Stimulated activated effector memory CD8-positive, alpha-beta T cell treated with anti-CD3 and anti-CD28 coated beads, Interleukin-12 subunit alpha, Interleukin-12 subunit beta, amount 100 ng/mL, for 72 hours (primary cell): ENCODE results near the gene ZNF862.

Source experiments
- ATAC-seq: fragments of 150-1000 bp; cut with Tn5 transposase; 2 replicates; pipeline ENCODE4 v1.10.0; 2021
- DNase-seq, 2 donors: peaks; one replicate each; pipeline ENCODE4 v3.0.0; 2021 to 2022; ENCODE audit warnings: low spot score in 2 of 2
- H3K27ac Mint-ChIP-seq: one replicate; pipeline ENCODE4 v1.8.0; 2022; ENCODE audit warnings: mild to moderate bottlenecking, mixed read lengths
- H3K36me3 Mint-ChIP-seq: one replicate; pipeline ENCODE4 v1.8.0; 2022; ENCODE audit warnings: mild to moderate bottlenecking, mixed read lengths
- H3K4me1 Mint-ChIP-seq: one replicate; pipeline ENCODE4 v1.8.0; 2022; ENCODE audit warnings: mixed read lengths
- H3K4me3 Mint-ChIP-seq: one replicate; pipeline ENCODE4 v1.8.0; 2022; ENCODE audit warnings: mild to moderate bottlenecking, mixed read lengths
- H3K9me3 Mint-ChIP-seq: one replicate; pipeline ENCODE4 v1.8.0; 2022; ENCODE audit warnings: mixed read lengths

Gene ZNF862

GRCh38 chr7:149817836-149818535, 20.2 kb upstream of the ZNF862 start:
- ATAC-seq (no peak), DNase-seq (no peak)
- Mint-ChIP-seq H3K4me3 (no peak overlapping the region), H3K4me1 (peaks cover 6% of the 10 kb centered on the region), H3K27ac (no peak overlapping the region), H3K36me3 (no peaks in the 10 kb centered on the region), H3K9me3 (no peaks in the 10 kb centered on the region)

- DNase-seq (no peak), ATAC-seq (no peak)
- Mint-ChIP-seq H3K36me3 (no peaks in the 10 kb centered on the region), H3K9me3 (no peaks in the 10 kb centered on the region), H3K4me3 (no peak overlapping the region), H3K27ac (no peak overlapping the region), H3K4me1 (peaks cover 2% of the 10 kb centered on the region)
Measured at GRCh38 chr7:149818536-149818840, 19.7 kb upstream of the ZNF862 start.

GRCh38 chr7:149819141-149819960, 18.8 kb upstream of the ZNF862 start:
- no peak overlapping the region for H3K27ac Mint-ChIP-seq
- no peaks in the 10 kb centered on the region for H3K9me3 Mint-ChIP-seq
- H3K4me3 Mint-ChIP-seq = no peak overlapping the region
- no peak for ATAC-seq
- H3K4me1 Mint-ChIP-seq = no peaks in the 10 kb centered on the region
- DNase-seq = no peak
- no peaks in the 10 kb centered on the region for H3K36me3 Mint-ChIP-seq

- no peaks in the 10 kb centered on the region for H3K36me3 Mint-ChIP-seq
- H3K27ac Mint-ChIP-seq = no peak overlapping the region
- H3K9me3 Mint-ChIP-seq = no peaks in the 10 kb centered on the region
- H3K4me1 Mint-ChIP-seq = no peaks in the 10 kb centered on the region
- ATAC-seq = no peak
- H3K4me3 Mint-ChIP-seq = no peak overlapping the region
- no peak for DNase-seq
Measured at GRCh38 chr7:149819961-149820340, 18.2 kb upstream of the ZNF862 start.

GRCh38 chr7:149820622-149821190, 17.5 kb upstream of the ZNF862 start:
- Mint-ChIP-seq H3K36me3 (no peaks in the 10 kb centered on the region), H3K27ac (no peak overlapping the region), H3K9me3 (no peaks in the 10 kb centered on the region), H3K4me1 (no peaks in the 10 kb centered on the region), H3K4me3 (no peak overlapping the region)
- ATAC-seq (no peak), DNase-seq (no peak)

- no peaks in the 10 kb centered on the region for H3K9me3 Mint-ChIP-seq
- H3K4me1 Mint-ChIP-seq = no peaks in the 10 kb centered on the region
- DNase-seq = no peak
- H3K4me3 Mint-ChIP-seq = no peak overlapping the region
- no peak overlapping the region for H3K27ac Mint-ChIP-seq
- H3K36me3 Mint-ChIP-seq = no peaks in the 10 kb centered on the region
- no peak for ATAC-seq
Measured at GRCh38 chr7:149821191-149822148, 16.7 kb upstream of the ZNF862 start.

GRCh38 chr7:149822353-149822943, 15.7 kb upstream of the ZNF862 start:
- Mint-ChIP-seq H3K27ac (peak overlapping the region; percentile 7), H3K4me1 (peaks cover 7% of the 10 kb centered on the region), H3K36me3 (no peaks in the 10 kb centered on the region), H3K9me3 (no peaks in the 10 kb centered on the region), H3K4me3 (no peak overlapping the region)
- DNase-seq (no peak), ATAC-seq (no peak)

GRCh38 chr7:149823191-149823630, 15.0 kb upstream of the ZNF862 start:
- Mint-ChIP-seq H3K36me3 (no peaks in the 10 kb centered on the region), H3K27ac (peak overlapping the region; percentile 7), H3K4me1 (peaks cover 10% of the 10 kb centered on the region), H3K4me3 (no peak overlapping the region), H3K9me3 (no peaks in the 10 kb centered on the region)
- DNase-seq (no peak), ATAC-seq (no peak)

- DNase-seq (no peak), ATAC-seq (no peak)
- H3K9me3 Mint-ChIP-seq = no peaks in the 10 kb centered on the region
- no peaks in the 10 kb centered on the region for H3K36me3 Mint-ChIP-seq
- peaks cover 10% of the 10 kb centered on the region for H3K4me1 Mint-ChIP-seq
- H3K4me3 Mint-ChIP-seq = no peak overlapping the region
- no peak overlapping the region for H3K27ac Mint-ChIP-seq
Measured at GRCh38 chr7:149823631-149824199, 14.5 kb upstream of the ZNF862 start.

GRCh38 chr7:149824301-149824741, 13.9 kb upstream of the ZNF862 start:
- Mint-ChIP-seq H3K4me3 (no peak overlapping the region), H3K9me3 (no peaks in the 10 kb centered on the region), H3K27ac (no peak overlapping the region), H3K4me1 (peaks cover 10% of the 10 kb centered on the region), H3K36me3 (no peaks in the 10 kb centered on the region)
- no peak for DNase-seq
- no peak for ATAC-seq

- peaks cover 10% of the 10 kb centered on the region for H3K4me1 Mint-ChIP-seq
- H3K36me3 Mint-ChIP-seq = no peaks in the 10 kb centered on the region
- H3K9me3 Mint-ChIP-seq = no peaks in the 10 kb centered on the region
- H3K27ac Mint-ChIP-seq = no peak overlapping the region
- DNase-seq = no peak
- no peak overlapping the region for H3K4me3 Mint-ChIP-seq
- ATAC-seq = no peak
Measured at GRCh38 chr7:149824748-149825566, 13.2 kb upstream of the ZNF862 start.

GRCh38 chr7:149825567-149826343, 12.4 kb upstream of the ZNF862 start:
- DNase-seq (no peak), ATAC-seq (no peak)
- H3K36me3 Mint-ChIP-seq = no peaks in the 10 kb centered on the region
- H3K9me3 Mint-ChIP-seq = no peaks in the 10 kb centered on the region
- H3K27ac Mint-ChIP-seq = no peak overlapping the region
- H3K4me1 Mint-ChIP-seq = peaks cover 10% of the 10 kb centered on the region
- no peak overlapping the region for H3K4me3 Mint-ChIP-seq

- DNase-seq = no peak
- Mint-ChIP-seq H3K4me1 (peaks cover 10% of the 10 kb centered on the region), H3K27ac (no peak overlapping the region), H3K36me3 (no peaks in the 10 kb centered on the region), H3K9me3 (no peaks in the 10 kb centered on the region), H3K4me3 (no peak overlapping the region)
- no peak for ATAC-seq
Measured at GRCh38 chr7:149826344-149827088, 11.7 kb upstream of the ZNF862 start.
